Gastrocnemius medialis (tissue), 4 donors: ENCODE measurements around the gene CORT. TPM values are rescaled to one million over a fixed set of nuclear protein-coding genes. Genes with fewer than 3 reads are reported as not detected.

Experiments used
- ATAC-seq, 2 donors: fragments of 150-250 bp; one replicate each; pipeline ENCODE4 v1.9.1; 2016
- DNase-seq, 2 donors: peaks; one replicate each; pipeline ENCODE4 v3.0.0-alpha.2; 2019
- H3K27ac ChIP-seq, 4 donors: fragments of 200-600 bp; sonication (generic); 1 replicate in 1 of 4; 2 replicates in 3 of 4; pipeline ENCODE4 v1.5.1; 2016 to 2018; ENCODE audit warnings: mild to moderate bottlenecking in 2 of 4, moderate library complexity in 1 of 4
- H3K27me3 ChIP-seq, 3 donors: fragments of 200-600 bp; sonication (generic) in 2 of 3; 1 replicate in 1 of 3; 2 replicates in 2 of 3; pipeline versions ENCODE4 v1.5.1 to v1.6.0; 2016 to 2019; ENCODE audit warnings: mild to moderate bottlenecking in 1 of 3, moderate library complexity in 1 of 3
- H3K36me3 ChIP-seq, 2 donors: fragments of 200-600 bp; sonication (generic) in 1 of 2; one replicate each; pipeline ENCODE4 v1.5.1; 2017 to 2018
- H3K4me1 ChIP-seq, 2 donors: fragments of 200-600 bp; sonication (generic) in 1 of 2; one replicate each; pipeline ENCODE4 v1.5.1; 2016 to 2017; ENCODE audit warnings: mild to moderate bottlenecking in 2 of 2
- H3K4me3 ChIP-seq, 4 donors: fragments of 200-600 bp; sonication (generic) in 3 of 4; 1 replicate in 1 of 4; 2 replicates in 3 of 4; pipeline ENCODE4 v1.5.1; 2016 to 2019; ENCODE audit warnings: mild to moderate bottlenecking in 2 of 4
- H3K9me3 ChIP-seq, 3 donors: fragments of 200-600 bp; sonication (generic) in 2 of 3; 1 replicate in 1 of 3; 2 replicates in 2 of 3; pipeline ENCODE4 v1.5.1; 2016 to 2019
- CTCF ChIP-seq, 5 experiments: fragments of 450-650 bp in 3 of 5; fragments of 200-600 bp in 2 of 5; sonication (generic) in 2 of 5; IDR thresholded peaks in 4 of 5; conservative IDR thresholded peaks in 1 of 5; 1 replicate in 4 of 5; 2 replicates in 1 of 5; pipeline ENCODE4 v1.5.1; 2016 to 2019; ENCODE audit warnings: antibody characterized with exemption in 5 of 5, mild to moderate bottlenecking in 3 of 5, moderate library complexity in 3 of 5
- POLR2A ChIP-seq, 2 donors: fragments of 450-650 bp; IDR thresholded peaks; one replicate each; pipeline ENCODE4 v1.6.1; 2017; ENCODE audit warnings: antibody characterized with exemption in 2 of 2, mild to moderate bottlenecking in 2 of 2, moderate library complexity in 2 of 2
- in situ Hi-C, 4 donors: fragments of 200-750 bp; cut with MboI; loops; one replicate each; pipeline versions ENCODE4 v1.15.0 to v1.8.0; 2017; ENCODE audit warnings: low sequenced_read_pairs in 4 of 4
- intact Hi-C: fragments of 100-400 bp; cut with DNase I; formaldehyde crosslinking; loops from one replicate; pipeline ENCODE4 v1.15.1; 2023; ENCODE audit warnings: low total_unique reads
- total RNA-seq, 4 donors: library from RNA; depleted of rRNA; stranded (reverse); fragments of >200 nt; gene quantifications; one replicate each; pipeline versions ENCODE4 v1.1.0 to v1.2.3, GENCODE V29; 2016

Gene CORT
- total RNA-seq, 4 donors from 2014 or later = 0.46 TPM; not detected in 3

- Histone ChIP-seq H3K4me1 (no peaks in the 10 kb centered on the region), H3K36me3 (no peaks in the 10 kb centered on the region), H3K9me3 (no peaks in the 10 kb centered on the region), H3K4me3 (no peak overlapping the region), H3K27ac (no peak overlapping the region), H3K27me3 (no peaks in the 10 kb centered on the region)
- DNase-seq (no peak), ATAC-seq (no peak)
- in situ Hi-C loops = loop anchor here in 1 of 4 donors (25.0 kb wide), 1 partner anchor 803 kb away; no protein-coding TSS in a partner anchor
- intact Hi-C loops = no loop called here
- TF ChIP-seq POLR2A (IDR thresholded peaks at IDR 0.05) = no peak
- TF ChIP-seq CTCF (IDR thresholded peaks at IDR 0.05 in 4 of 5, conservative IDR thresholded peaks at IDR 0.05 in 1 of 5) = no peak
Observed at GRCh38 chr1:10440794-10441193, 9.0 kb upstream of the CORT start.

- in situ Hi-C loops = loop anchor here in 1 of 4 donors (25.0 kb wide), 1 partner anchor 807 kb away; no protein-coding TSS in a partner anchor
- no peak overlapping the region for H3K4me3 ChIP-seq
- no peaks in the 10 kb centered on the region for H3K27me3 ChIP-seq
- H3K36me3 ChIP-seq = no peaks in the 10 kb centered on the region
- H3K9me3 ChIP-seq = no peaks in the 10 kb centered on the region
- ATAC-seq = no peak
- H3K27ac ChIP-seq = no peak overlapping the region
- TF ChIP-seq POLR2A (IDR thresholded peaks at IDR 0.05) = no peak
- no peak for TF ChIP-seq CTCF (IDR thresholded peaks at IDR 0.05 in 4 of 5, conservative IDR thresholded peaks at IDR 0.05 in 1 of 5)
- intact Hi-C loops = no loop called here
- H3K4me1 ChIP-seq = no peaks in the 10 kb centered on the region
- DNase-seq = no peak
Observed at GRCh38 chr1:10444248-10444647, 5.6 kb upstream of the CORT start.

- H3K9me3 ChIP-seq = no peaks in the 10 kb centered on the region
- ATAC-seq (no peak), DNase-seq (no peak)
- intact Hi-C loops (no loop called here), in situ Hi-C loops (loop anchor here in 1 of 4 donors (25.0 kb wide), 1 partner anchor 808 kb away; no protein-coding TSS in a partner anchor)
- no peaks in the 10 kb centered on the region for H3K36me3 ChIP-seq
- no peaks in the 10 kb centered on the region for H3K4me1 ChIP-seq
- no peak overlapping the region for H3K4me3 ChIP-seq
- no peak overlapping the region for H3K27ac ChIP-seq
- H3K27me3 ChIP-seq = peaks cover 2 to 3% (median 2%) of the 10 kb centered on the region in 3 donors
- TF ChIP-seq CTCF (IDR thresholded peaks at IDR 0.05 in 4 of 5, conservative IDR thresholded peaks at IDR 0.05 in 1 of 5) = no peak
- TF ChIP-seq POLR2A (IDR thresholded peaks at IDR 0.05) = no peak
Observed at GRCh38 chr1:10444795-10445397, 4.9 kb upstream of the CORT start.

- Histone ChIP-seq H3K27ac (no peak overlapping the region), H3K36me3 (no peaks in the 10 kb centered on the region), H3K4me3 (no peak overlapping the region), H3K4me1 (no peaks in the 10 kb centered on the region), H3K9me3 (no peaks in the 10 kb centered on the region), H3K27me3 (peaks cover 9 to 10% (median 9%) of the 10 kb centered on the region in 3 donors)
- no peak for ATAC-seq
- intact Hi-C loops = no loop called here
- TF ChIP-seq CTCF (IDR thresholded peaks at IDR 0.05 in 4 of 5, conservative IDR thresholded peaks at IDR 0.05 in 1 of 5) (no peak), POLR2A (IDR thresholded peaks at IDR 0.05) (no peak)
- in situ Hi-C loops = loop anchor here in 1 of 4 donors (25.0 kb wide), 1 partner anchor 810 kb away; no protein-coding TSS in a partner anchor
- no peak for DNase-seq
Observed at GRCh38 chr1:10446790-10447422, 2.9 kb upstream of the CORT start.
